HCT116 (cell line): ENCODE measurements around the gene TTC27. TPM values are rescaled to one million over a fixed set of nuclear protein-coding genes. Genes with fewer than 3 reads are reported as not detected.

Experiments used
- ATAC-seq: fragments of 200-7000 bp; cut with Tn5 transposase; 2 replicates; pipeline ENCODE4 v1.9.1; 2020; ENCODE audit warnings: mild to moderate bottlenecking, moderate library complexity
- BruUV-seq: library from RNA; stranded (reverse); fragments of 400-500 nt; replicated peaks from 2 replicates; lab custom pipeline; 2021; lab: Mats Ljungman, UMichigan
- CTCF ChIA-PET: fragments of 300-600 bp; sonication (Branson Sonifier 250); formaldehyde crosslinking; loops from one replicate; lab custom pipeline; 2021; ENCODE audit warnings: antibody characterized with exemption; lab: Charles Lee
- POLR2A ChIA-PET: fragments of 300-600, 350-600 bp; sonication (Branson Sonifier 250); formaldehyde crosslinking; loops from one replicate; lab custom pipeline; 2021; ENCODE audit warnings: antibody characterized with exemption; lab: Charles Lee
- RAD21 ChIA-PET, 2 experiments: fragments of 300-600 bp; sonication (Branson Sonifier 250); formaldehyde crosslinking; loops; one replicate each; lab custom pipeline; 2023; ENCODE audit warnings: low total read pairs in 2 of 2; ENCODE audit not compliant: uncharacterized antibody in 2 of 2, unreplicated experiment in 2 of 2, low non-redundant PET in 1 of 2; lab: Charles Lee
- DNase-seq: peaks from one replicate; pipeline ENCODE4 v3.0.0-alpha.2; 2010; ENCODE audit warnings: low read depth, low spot score
- H2AFZ ChIP-seq: fragments of 200-600 bp; shearing (Covaris generic), sonication (generic); 2 replicates; pipeline ENCODE4 v1.6.1; 2017; ENCODE audit warnings: low read depth, mixed run types, mixed read lengths, antibody characterized with exemption, low read length; ENCODE audit not compliant: poor library complexity, severe bottlenecking
- H3K27ac ChIP-seq: 2 replicates; pipeline ENCODE4 v1.5.1; 2012; ENCODE audit warnings: low read depth, low read length
- H3K27me3 ChIP-seq: fragments of 200-600 bp; sonication (generic); 2 replicates; pipeline ENCODE4 v1.6.1; 2016; ENCODE audit warnings: mixed run types, low read length, mixed read lengths; ENCODE audit not compliant: insufficient read depth
- H3K36me3 ChIP-seq, 2 experiments: fragments of 200-500 bp in 1 of 2; fragments of 200-600 bp in 1 of 2; sonication (Bioruptor generic) in 1 of 2; sonication (generic) in 1 of 2; 2 replicates each; pipeline versions ENCODE4 v1.5.1 to v1.6.1; 2014 to 2016; ENCODE audit warnings: low read length in 2 of 2, inconsistent platforms in 1 of 2, mixed read lengths in 1 of 2, mixed run types in 1 of 2; ENCODE audit not compliant: insufficient read depth in 2 of 2, control insufficient read depth in 1 of 2
- H3K4me1 ChIP-seq, 2 experiments: fragments of 200-600 bp in 1 of 2; sonication (generic) in 1 of 2; 2 replicates each; pipeline versions ENCODE4 v1.5.1 to v1.6.1; 2012 to 2017; ENCODE audit warnings: low read length in 2 of 2, inconsistent platforms in 1 of 2, mild to moderate bottlenecking in 1 of 2, mixed read lengths in 1 of 2, mixed run types in 1 of 2, moderate library complexity in 1 of 2; ENCODE audit not compliant: insufficient read depth in 2 of 2, control insufficient read depth in 1 of 2
- H3K4me2 ChIP-seq: fragments of 200-600 bp; sonication (generic); 2 replicates; pipeline ENCODE4 v1.6.1; 2017; ENCODE audit warnings: mixed run types, low read length, mixed read lengths
- H3K4me3 ChIP-seq, 2 experiments: fragments of 200-600 bp in 1 of 2; sonication (generic) in 1 of 2; replicated peaks in 1 of 2; 2 replicates each; pipeline ENCODE4 v1.5.1; 2011 to 2016; ENCODE audit warnings: low read length in 2 of 2, control low read depth in 1 of 2, low read depth in 1 of 2, mild to moderate bottlenecking in 1 of 2, mixed read lengths in 1 of 2, mixed run types in 1 of 2
- H3K79me2 ChIP-seq: fragments of 200-600 bp; sonication (generic); 2 replicates; pipeline ENCODE4 v1.6.1; 2017; ENCODE audit warnings: mild to moderate bottlenecking, mixed run types, low read length, moderate library complexity, mixed read lengths; ENCODE audit not compliant: insufficient read depth
- H3K9ac ChIP-seq: fragments of 200-600 bp; sonication (generic); 2 replicates; pipeline ENCODE4 v1.6.1; 2016; ENCODE audit warnings: low read length, mixed read lengths
- H3K9me2 ChIP-seq: fragments of 200-600 bp; sonication (generic), shearing (Covaris generic); 2 replicates; pipeline ENCODE4 v1.6.1; 2017; ENCODE audit warnings: mixed run types, mild to moderate bottlenecking, moderate library complexity; ENCODE audit not compliant: insufficient read depth
- H3K9me3 ChIP-seq, 2 experiments: fragments of 200-500 bp in 1 of 2; fragments of 200-600 bp in 1 of 2; sonication (Bioruptor generic) in 1 of 2; sonication (generic) in 1 of 2; 2 replicates each; pipeline ENCODE4 v1.6.1; 2014 to 2017; ENCODE audit warnings: low read length in 2 of 2, mixed read lengths in 2 of 2, inconsistent platforms in 1 of 2, low read depth in 1 of 2, mild to moderate bottlenecking in 1 of 2, mixed run types in 1 of 2, moderate library complexity in 1 of 2; ENCODE audit not compliant: control insufficient read depth in 1 of 2, insufficient read depth in 1 of 2
- H4K20me1 ChIP-seq: fragments of 200-600 bp; sonication (generic), shearing (Covaris generic); 2 replicates; pipeline ENCODE4 v1.6.1; 2017; ENCODE audit warnings: mixed run types, mild to moderate bottlenecking, moderate library complexity; ENCODE audit not compliant: insufficient read depth
- CBX3 ChIP-seq: IDR thresholded peaks from 2 replicates; pipeline ENCODE4 v1.6.1; 2012; ENCODE audit warnings: low read depth
- CEBPB ChIP-seq: IDR thresholded peaks from 2 replicates; pipeline ENCODE4 v1.6.1; 2012; ENCODE audit warnings: low read depth
- EGR1 ChIP-seq: IDR thresholded peaks from 2 replicates; pipeline ENCODE4 v1.6.1; 2012; ENCODE audit warnings: low read depth
- ELF1 ChIP-seq: IDR thresholded peaks from 2 replicates; pipeline ENCODE4 v1.6.1; 2012; ENCODE audit warnings: low read depth, borderline replicate concordance
- EZH2phosphoT487 ChIP-seq: fragments of 200-600 bp; IDR thresholded peaks from 2 replicates; pipeline ENCODE4 v1.6.1; 2018; ENCODE audit warnings: antibody characterized with exemption, borderline replicate concordance
- FOSL1 ChIP-seq: IDR thresholded peaks from 2 replicates; pipeline ENCODE4 v1.6.1; 2012; ENCODE audit warnings: low read depth
- POLR2A ChIP-seq: IDR thresholded peaks from 2 replicates; pipeline ENCODE4 v1.7.0; 2011; ENCODE audit warnings: borderline replicate concordance; ENCODE audit not compliant: insufficient read depth, insufficient read length; ENCODE audit errors: extremely low read depth
- POLR2AphosphoS5 ChIP-seq: IDR thresholded peaks from 2 replicates; pipeline ENCODE4 v1.6.1; 2011; ENCODE audit warnings: mild to moderate bottlenecking, low read depth, low read length, moderate library complexity
- RAD21 ChIP-seq: IDR thresholded peaks from 2 replicates; pipeline ENCODE4 v1.6.1; 2012; ENCODE audit warnings: low read depth, mild to moderate bottlenecking
- SIN3A ChIP-seq: IDR thresholded peaks from 2 replicates; pipeline ENCODE4 v1.6.1; 2012; ENCODE audit warnings: low read depth
- SP1 ChIP-seq: IDR thresholded peaks from 2 replicates; pipeline ENCODE4 v1.6.1; 2012; ENCODE audit warnings: low read depth
- TCF7L2 ChIP-seq: IDR thresholded peaks from 2 replicates; pipeline ENCODE4 v1.7.0; 2011; ENCODE audit warnings: borderline replicate concordance, inconsistent platforms; ENCODE audit not compliant: insufficient read depth, insufficient read length; ENCODE audit errors: extremely low read depth
- ZNF274 ChIP-seq: fragments of 200-500 bp; sonication (Bioruptor generic); IDR thresholded peaks from 2 replicates; pipeline ENCODE4 v1.6.1; 2014; ENCODE audit warnings: mild to moderate bottlenecking, low read depth, low read length, inconsistent platforms
- intact Hi-C: fragments of 100-400 bp; cut with micrococcal nuclease; formaldehyde crosslinking; loops from 2 replicates; pipeline ENCODE4 v1.10.0; 2022
- total RNA-seq: library from RNA; stranded (reverse); gene quantifications from one replicate; pipeline ENCODE4 v1.2.1, GENCODE V29; 2021; ENCODE audit not compliant: unreplicated experiment
- TF ChIP-seq, protein P1 (sequence below), 3 experiments: fragments of 200-600 bp in 1 of 3; sonication (generic) in 1 of 3; IDR thresholded peaks in 2 of 3; conservative IDR thresholded peaks in 1 of 3; 2 replicates each; pipeline ENCODE4 v1.5.1; 2012 to 2017; ENCODE audit warnings: low read depth in 2 of 3, low read length in 2 of 3, antibody characterized with exemption in 1 of 3, borderline replicate concordance in 1 of 3, control low read depth in 1 of 3, mild to moderate bottlenecking in 1 of 3, mixed read lengths in 1 of 3, mixed run types in 1 of 3, moderate library complexity in 1 of 3; ENCODE audit not compliant: insufficient read depth in 1 of 3
- TF ChIP-seq, protein P2 (sequence below): IDR thresholded peaks from 2 replicates; pipeline ENCODE4 v1.6.1; 2011; ENCODE audit warnings: mild to moderate bottlenecking, low read length, moderate library complexity; ENCODE audit not compliant: insufficient replicate concordance; ENCODE audit errors: extremely low read depth
- TF ChIP-seq, protein P3 (sequence below): IDR thresholded peaks from 2 replicates; pipeline ENCODE4 v1.6.1; 2012; ENCODE audit warnings: low read depth
- TF ChIP-seq, protein P4 (sequence below): IDR thresholded peaks from 2 replicates; pipeline ENCODE4 v1.6.1; 2012

TTC27 gene
- total RNA-seq, 1 experiment from 2014 or later = 24.4 TPM

DNA sequence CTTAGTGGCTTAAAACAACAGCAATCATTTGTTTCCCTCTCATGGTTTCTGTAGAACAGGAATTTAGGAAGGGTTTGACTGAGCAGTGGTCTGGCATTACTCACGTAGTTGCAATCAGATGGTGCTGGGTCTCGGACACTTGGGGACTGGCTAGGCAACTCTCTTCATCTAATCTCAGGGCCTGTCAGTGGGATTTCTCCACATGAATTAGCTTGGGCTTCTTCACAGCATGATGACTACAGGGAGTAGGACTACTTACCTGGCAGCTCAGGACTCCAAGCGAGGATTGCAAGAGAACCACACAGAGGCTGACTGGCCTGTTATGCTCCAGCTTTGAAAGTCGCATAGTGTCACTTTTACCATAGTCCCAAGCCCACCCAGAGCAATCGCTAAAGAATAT is 125.1 kb downstream of the TTC27 start:
- ATAC-seq = no peak
- intact Hi-C loops = no loop called here

More for the DNA sequence above, 125.1 kb downstream of the TTC27 start:
- TF ChIP-seq, protein P1, sequence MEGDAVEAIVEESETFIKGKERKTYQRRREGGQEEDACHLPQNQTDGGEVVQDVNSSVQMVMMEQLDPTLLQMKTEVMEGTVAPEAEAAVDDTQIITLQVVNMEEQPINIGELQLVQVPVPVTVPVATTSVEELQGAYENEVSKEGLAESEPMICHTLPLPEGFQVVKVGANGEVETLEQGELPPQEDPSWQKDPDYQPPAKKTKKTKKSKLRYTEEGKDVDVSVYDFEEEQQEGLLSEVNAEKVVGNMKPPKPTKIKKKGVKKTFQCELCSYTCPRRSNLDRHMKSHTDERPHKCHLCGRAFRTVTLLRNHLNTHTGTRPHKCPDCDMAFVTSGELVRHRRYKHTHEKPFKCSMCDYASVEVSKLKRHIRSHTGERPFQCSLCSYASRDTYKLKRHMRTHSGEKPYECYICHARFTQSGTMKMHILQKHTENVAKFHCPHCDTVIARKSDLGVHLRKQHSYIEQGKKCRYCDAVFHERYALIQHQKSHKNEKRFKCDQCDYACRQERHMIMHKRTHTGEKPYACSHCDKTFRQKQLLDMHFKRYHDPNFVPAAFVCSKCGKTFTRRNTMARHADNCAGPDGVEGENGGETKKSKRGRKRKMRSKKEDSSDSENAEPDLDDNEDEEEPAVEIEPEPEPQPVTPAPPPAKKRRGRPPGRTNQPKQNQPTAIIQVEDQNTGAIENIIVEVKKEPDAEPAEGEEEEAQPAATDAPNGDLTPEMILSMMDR (IDR thresholded peaks at IDR 0.05 in 2 of 3, conservative IDR thresholded peaks at IDR 0.05 in 1 of 3; ENCODE audit: borderline replicate concordance in 1 of 3, insufficient read depth in 1 of 3, low read depth in 2 of 3, low read length in 2 of 3) = no peak
- TF ChIP-seq RAD21 (no peak), FOSL1 (no peak), TCF7L2 (no peak), EGR1 (no peak), CBX3 (no peak), POLR2AphosphoS5 (no peak), ZNF274 (no peak), SP1 (no peak), SIN3A (no peak), POLR2A (no peak), EZH2phosphoT487 (no peak), CEBPB (no peak), ELF1 (no peak)
- TF ChIP-seq, protein P2, sequence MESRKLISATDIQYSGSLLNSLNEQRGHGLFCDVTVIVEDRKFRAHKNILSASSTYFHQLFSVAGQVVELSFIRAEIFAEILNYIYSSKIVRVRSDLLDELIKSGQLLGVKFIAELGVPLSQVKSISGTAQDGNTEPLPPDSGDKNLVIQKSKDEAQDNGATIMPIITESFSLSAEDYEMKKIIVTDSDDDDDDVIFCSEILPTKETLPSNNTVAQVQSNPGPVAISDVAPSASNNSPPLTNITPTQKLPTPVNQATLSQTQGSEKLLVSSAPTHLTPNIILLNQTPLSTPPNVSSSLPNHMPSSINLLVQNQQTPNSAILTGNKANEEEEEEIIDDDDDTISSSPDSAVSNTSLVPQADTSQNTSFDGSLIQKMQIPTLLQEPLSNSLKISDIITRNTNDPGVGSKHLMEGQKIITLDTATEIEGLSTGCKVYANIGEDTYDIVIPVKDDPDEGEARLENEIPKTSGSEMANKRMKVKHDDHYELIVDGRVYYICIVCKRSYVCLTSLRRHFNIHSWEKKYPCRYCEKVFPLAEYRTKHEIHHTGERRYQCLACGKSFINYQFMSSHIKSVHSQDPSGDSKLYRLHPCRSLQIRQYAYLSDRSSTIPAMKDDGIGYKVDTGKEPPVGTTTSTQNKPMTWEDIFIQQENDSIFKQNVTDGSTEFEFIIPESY = no peak
- TF ChIP-seq, protein P3, sequence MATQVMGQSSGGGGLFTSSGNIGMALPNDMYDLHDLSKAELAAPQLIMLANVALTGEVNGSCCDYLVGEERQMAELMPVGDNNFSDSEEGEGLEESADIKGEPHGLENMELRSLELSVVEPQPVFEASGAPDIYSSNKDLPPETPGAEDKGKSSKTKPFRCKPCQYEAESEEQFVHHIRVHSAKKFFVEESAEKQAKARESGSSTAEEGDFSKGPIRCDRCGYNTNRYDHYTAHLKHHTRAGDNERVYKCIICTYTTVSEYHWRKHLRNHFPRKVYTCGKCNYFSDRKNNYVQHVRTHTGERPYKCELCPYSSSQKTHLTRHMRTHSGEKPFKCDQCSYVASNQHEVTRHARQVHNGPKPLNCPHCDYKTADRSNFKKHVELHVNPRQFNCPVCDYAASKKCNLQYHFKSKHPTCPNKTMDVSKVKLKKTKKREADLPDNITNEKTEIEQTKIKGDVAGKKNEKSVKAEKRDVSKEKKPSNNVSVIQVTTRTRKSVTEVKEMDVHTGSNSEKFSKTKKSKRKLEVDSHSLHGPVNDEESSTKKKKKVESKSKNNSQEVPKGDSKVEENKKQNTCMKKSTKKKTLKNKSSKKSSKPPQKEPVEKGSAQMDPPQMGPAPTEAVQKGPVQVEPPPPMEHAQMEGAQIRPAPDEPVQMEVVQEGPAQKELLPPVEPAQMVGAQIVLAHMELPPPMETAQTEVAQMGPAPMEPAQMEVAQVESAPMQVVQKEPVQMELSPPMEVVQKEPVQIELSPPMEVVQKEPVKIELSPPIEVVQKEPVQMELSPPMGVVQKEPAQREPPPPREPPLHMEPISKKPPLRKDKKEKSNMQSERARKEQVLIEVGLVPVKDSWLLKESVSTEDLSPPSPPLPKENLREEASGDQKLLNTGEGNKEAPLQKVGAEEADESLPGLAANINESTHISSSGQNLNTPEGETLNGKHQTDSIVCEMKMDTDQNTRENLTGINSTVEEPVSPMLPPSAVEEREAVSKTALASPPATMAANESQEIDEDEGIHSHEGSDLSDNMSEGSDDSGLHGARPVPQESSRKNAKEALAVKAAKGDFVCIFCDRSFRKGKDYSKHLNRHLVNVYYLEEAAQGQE = no peak
- TF ChIP-seq, protein P4, sequence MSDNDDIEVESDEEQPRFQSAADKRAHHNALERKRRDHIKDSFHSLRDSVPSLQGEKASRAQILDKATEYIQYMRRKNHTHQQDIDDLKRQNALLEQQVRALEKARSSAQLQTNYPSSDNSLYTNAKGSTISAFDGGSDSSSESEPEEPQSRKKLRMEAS = no peak
- ChIA-PET CTCF (no interaction called here), POLR2A (no interaction called here), RAD21 (no interaction called here)
- H3K4me3 ChIP-seq = no peak overlapping the region
- H3K79me2 ChIP-seq = no peaks in the 10 kb centered on the region
- no peak overlapping the region for H2AFZ ChIP-seq
- no TSS peak for BruUV-seq
- no peaks in the 10 kb centered on the region for H3K9me2 ChIP-seq
- DNase-seq = no peak
- no peak overlapping the region for H3K9ac ChIP-seq
- H3K36me3 ChIP-seq = no peaks in the 10 kb centered on the region
- H3K27me3 ChIP-seq = no peaks in the 10 kb centered on the region
- H3K9me3 ChIP-seq = no peaks in the 10 kb centered on the region
- H3K4me1 ChIP-seq = no peaks in the 10 kb centered on the region
- H3K4me2 ChIP-seq = no peak overlapping the region
- H4K20me1 ChIP-seq = no peaks in the 10 kb centered on the region
- H3K27ac ChIP-seq = no peak overlapping the region
